ENCODE measurements around the gene ADRM1. TPM values are rescaled to one million over a fixed set of nuclear protein-coding genes. Genes with fewer than 3 reads are reported as not detected.

Gene ADRM1
- total RNA-seq, 1 donor from 2014 or later: 63.9 TPM

DNA sequence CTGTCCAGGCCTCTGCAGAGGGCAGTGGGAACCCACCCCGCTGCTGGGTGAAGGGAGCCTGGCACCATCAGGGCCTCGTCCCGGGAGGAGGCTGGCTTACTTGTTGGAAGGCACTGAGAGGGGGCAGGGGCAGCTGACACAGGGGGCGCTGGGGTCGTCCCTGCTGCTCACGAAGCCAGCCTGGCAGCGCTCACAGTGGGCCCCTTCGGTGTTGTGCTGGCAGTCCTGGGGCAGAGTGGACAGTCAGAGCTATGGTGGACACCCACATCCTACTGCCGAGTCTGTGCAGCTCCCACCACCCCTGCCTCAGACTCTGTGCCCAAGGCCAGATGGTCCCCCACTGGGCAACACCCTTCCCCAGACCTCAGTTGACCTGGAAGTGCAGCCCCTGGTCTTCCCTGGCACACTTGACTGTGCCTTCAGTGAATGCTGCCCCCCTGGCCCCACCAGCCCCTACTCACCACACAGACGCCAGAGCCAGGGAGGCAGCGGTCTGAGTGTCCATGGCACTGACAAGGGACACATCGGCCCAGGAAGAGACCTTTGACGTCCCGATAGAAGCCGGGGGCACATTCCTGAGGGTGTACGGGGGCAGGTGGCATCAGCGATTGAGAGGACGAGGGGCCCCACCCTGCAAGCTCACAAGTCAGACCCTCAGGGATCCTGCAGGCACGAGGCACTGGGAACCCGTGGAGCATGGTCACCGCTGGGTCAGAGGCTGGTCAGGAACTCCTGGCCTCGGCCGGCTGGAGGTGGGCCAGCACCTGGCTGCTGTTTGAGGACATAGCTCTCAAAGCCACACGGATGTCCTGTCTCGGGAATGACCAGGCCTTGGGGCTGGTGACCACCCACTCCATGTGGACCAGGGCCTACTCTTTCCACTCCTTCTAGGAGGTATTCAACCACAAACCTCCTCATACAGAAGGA lies 21.4 kb downstream of the ADRM1 start:
- no peaks in the 10 kb centered on the region for H3K27me3 ChIP-seq (ENCODE audit: low read depth)
- DNase-seq (no peak), ATAC-seq (no peak)
- H3K4me3 ChIP-seq: no peak overlapping the region
- H3K36me3 ChIP-seq: peaks cover 85% of the 10 kb centered on the region
- H3K4me1 ChIP-seq: no peaks in the 10 kb centered on the region
- H3K27ac ChIP-seq: no peak overlapping the region
- H3K9me3 ChIP-seq: no peaks in the 10 kb centered on the region
- TF ChIP-seq CTCF (IDR thresholded peaks at IDR 0.05): no peak
- intact Hi-C loops (cut with DNase I): no loop called here

GRCh38 chr20:62325172-62325905 lies 22.5 kb downstream of the ADRM1 start:
- Histone ChIP-seq H3K9me3 (no peaks in the 10 kb centered on the region), H3K36me3 (peaks cover 85% of the 10 kb centered on the region), H3K27ac (no peak overlapping the region), H3K27me3 (ENCODE audit: low read depth) (no peaks in the 10 kb centered on the region), H3K4me1 (no peaks in the 10 kb centered on the region), H3K4me3 (no peak overlapping the region)
- DNase-seq: no peak
- ATAC-seq: no peak
- intact Hi-C loops (cut with DNase I): no loop called here
- no peak for TF ChIP-seq CTCF (IDR thresholded peaks at IDR 0.05)

DNA sequence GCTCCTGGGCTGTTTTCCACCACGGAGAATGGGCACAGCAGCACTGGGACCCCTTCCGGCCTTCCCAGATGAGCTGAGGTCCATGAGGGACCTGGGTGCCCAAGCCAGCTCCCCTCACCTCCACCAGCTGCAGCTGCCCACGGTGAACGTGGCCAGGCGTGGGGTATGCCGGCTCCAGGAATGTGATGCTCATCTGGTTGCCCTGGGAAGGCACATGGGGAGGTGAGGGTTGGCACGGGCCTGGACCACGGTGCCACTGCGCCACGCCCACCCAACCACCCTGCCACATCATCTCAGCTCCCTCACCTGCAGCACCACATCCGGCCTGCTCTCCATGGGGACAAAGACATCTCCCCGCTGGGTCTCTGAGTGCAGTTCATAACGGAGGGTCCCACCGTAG lies 23.8 kb downstream of the ADRM1 start:
- TF ChIP-seq CTCF (IDR thresholded peaks at IDR 0.05): no peak
- H3K36me3 ChIP-seq: peaks cover 89% of the 10 kb centered on the region
- ATAC-seq: no peak
- no peaks in the 10 kb centered on the region for H3K27me3 ChIP-seq (ENCODE audit: low read depth)
- no peak for DNase-seq
- no peak overlapping the region for H3K4me3 ChIP-seq
- no peaks in the 10 kb centered on the region for H3K4me1 ChIP-seq
- no peaks in the 10 kb centered on the region for H3K9me3 ChIP-seq
- intact Hi-C loops (cut with DNase I): no loop called here
- no peak overlapping the region for H3K27ac ChIP-seq

DNA sequence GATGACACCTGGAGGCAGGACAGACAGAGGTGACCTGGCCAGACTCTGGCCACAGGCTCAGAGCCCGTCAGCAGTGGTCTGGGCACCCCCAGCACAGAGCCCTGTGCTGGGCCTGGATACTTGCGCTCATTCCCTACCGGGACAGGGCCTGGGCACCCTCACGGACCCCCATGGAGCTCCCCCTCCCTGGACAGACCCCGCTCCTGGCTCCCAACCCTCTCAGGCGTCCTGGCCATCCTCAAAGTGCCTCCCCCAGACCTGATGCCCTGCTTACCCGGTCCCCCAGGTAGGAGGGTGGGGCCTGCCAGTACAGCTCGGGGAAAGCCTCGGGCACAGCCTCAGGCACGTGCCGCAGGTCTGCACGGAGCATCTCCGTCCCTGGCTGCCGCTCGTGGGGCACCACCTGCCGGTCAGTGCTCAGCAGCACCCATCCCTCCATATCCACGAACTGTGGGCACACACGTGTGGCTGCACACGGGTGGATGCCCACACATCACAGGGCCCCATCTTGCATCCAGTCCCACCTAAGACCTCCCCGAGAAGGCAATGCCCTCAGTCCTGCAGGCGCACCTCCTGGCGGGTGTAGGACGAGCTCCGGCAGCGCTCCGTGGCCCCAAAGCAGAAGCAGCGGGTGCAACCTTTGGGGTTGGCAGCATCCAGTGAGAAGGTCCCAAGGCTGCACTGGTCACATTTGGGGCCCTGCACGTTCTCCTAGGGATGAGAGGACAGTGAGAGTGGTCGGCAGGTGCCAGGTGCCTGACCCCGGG lies 24.3 kb downstream of the ADRM1 start:
- no peak for TF ChIP-seq CTCF (IDR thresholded peaks at IDR 0.05)
- no peaks in the 10 kb centered on the region for H3K27me3 ChIP-seq (ENCODE audit: low read depth)
- H3K4me3 ChIP-seq: no peak overlapping the region
- DNase-seq: no peak
- no peaks in the 10 kb centered on the region for H3K9me3 ChIP-seq
- peaks cover 90% of the 10 kb centered on the region for H3K36me3 ChIP-seq
- no peak for ATAC-seq
- H3K27ac ChIP-seq: no peak overlapping the region
- intact Hi-C loops (cut with DNase I): no loop called here
- no peaks in the 10 kb centered on the region for H3K4me1 ChIP-seq

- no peaks in the 10 kb centered on the region for H3K9me3 ChIP-seq
- no peaks in the 10 kb centered on the region for H3K4me1 ChIP-seq
- no peak for TF ChIP-seq CTCF (IDR thresholded peaks at IDR 0.05)
- ATAC-seq (no peak), DNase-seq (no peak)
- H3K27me3 ChIP-seq (ENCODE audit: low read depth): no peaks in the 10 kb centered on the region
- peaks cover 92% of the 10 kb centered on the region for H3K36me3 ChIP-seq
- intact Hi-C loops (cut with DNase I): no loop called here
- H3K27ac ChIP-seq: no peak overlapping the region
- no peak overlapping the region for H3K4me3 ChIP-seq
Observed at GRCh38 chr20:62327726-62328495, 25.1 kb downstream of the ADRM1 start.
